HG02759 (cell line): Measurements from ENCODE around the gene TJP2.

Experiments used
- ATAC-seq: cut with Tn5 transposase; IDR thresholded peaks from one replicate; pipeline ENCODE4 v1.9.1; 2021; ENCODE audit warnings: mild to moderate bottlenecking, moderate library complexity; ENCODE audit not compliant: unreplicated experiment

The TJP2 gene

DNA sequence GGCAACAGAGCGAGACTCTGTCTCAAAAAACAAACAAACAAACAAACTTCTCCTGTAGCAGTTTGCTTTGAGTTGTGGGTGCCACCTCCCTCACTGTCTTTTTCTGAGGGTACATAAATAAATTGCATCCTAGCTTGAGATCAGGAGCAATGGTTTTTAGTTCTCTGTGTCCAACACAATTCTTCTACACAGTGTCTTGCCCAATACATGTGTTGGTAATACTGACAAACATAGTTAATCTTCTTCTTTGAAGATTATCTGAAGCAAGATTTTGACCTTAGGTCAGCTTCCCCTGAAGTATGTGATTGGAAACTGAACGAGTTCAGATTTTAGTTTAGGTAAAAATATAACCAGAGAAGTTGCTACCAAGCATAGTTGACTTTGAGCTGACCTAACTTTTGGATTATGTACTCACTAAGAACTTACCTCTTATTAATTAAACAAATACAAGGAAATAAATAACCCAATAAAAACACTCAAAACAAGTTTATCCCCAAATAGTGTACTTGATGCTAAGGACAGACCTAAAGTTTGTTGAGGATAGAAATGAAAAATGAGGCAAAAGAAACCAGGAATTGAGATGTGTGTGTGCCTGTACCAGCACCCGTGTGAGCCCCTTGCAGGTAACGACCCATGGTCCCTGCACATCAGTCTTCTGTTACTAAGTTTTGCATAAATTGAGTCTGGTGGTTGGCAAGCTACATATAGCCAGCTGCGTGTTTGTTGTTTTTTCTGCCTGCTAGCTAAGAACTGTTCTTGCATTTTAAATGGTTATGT, 16.2 kb downstream of the TJP2 start:
- peak; percentile 79 for ATAC-seq

DNA sequence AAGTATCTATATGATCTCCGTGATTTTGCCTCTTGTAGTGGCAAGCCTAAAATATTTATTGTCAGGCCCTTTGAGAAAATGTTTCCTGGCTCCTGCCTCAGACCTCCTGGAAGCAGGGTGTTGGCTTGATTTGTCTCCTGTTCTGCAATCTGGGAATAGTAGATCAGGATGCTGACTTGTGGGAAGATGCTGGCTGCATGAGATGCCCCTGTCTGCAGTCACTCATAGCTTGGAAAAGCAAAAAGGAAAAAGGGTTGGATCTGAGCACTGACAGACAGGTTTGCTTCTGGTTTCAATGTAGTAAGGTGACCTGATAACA, 16.7 kb downstream of the TJP2 start:
- ATAC-seq, result no peak

DNA sequence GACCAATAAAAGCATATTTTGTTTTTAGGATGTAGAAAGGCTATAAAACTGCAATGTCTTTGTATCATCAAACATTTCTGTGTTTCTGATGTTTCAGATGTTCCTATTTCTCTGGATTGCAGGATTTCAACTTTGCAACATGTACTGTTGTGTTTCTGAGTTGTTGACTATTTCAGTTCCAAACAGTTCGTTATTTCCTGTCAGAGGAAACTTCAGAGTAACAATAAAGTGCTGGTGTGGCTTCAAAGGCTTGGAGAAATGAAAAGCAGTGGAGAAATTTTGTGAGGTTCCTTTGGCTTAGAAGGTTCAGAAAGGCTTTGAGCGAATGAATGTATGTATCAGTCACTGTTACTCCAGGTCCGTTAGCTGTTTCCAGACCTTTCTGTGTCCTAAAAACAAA, 17.2 kb downstream of the TJP2 start:
- ATAC-seq, result no peak

DNA sequence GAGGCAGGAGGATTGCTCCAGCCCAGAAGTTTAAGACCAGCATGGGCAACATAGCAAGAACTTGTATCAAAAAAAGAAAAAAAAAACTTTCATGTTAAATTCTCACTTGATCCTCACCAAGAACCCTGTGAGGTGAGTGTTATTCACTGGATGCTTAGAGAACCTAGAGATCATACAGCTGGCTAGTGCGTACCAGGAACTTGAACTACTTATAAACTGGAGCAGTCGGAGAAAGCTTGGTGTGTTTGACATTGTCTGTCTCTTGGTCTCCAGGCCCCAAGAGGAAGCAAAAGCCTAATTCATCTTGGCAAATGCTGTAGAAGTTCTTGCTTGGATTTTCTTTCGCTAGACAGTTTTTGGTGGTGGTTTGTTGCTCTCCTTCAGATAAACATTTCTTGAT, 18.1 kb downstream of the TJP2 start:
- no peak for ATAC-seq

DNA sequence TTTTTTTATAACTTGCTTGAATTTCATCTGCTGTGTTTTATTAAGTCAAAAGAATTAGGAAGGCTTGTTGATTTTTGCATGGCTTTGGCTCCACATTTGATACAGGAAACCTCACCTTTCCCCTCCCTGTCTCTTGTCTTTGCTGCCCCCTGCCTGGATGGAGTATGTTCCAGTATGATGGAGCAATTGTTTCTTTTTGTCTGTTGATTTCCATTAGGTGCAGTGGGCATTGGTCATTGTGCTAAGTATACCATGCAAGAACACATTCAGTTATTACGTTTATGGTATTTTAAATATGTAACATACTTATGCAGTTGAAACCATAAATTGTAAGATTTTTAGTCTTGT, 19.6 kb downstream of the TJP2 start:
- ATAC-seq, result no peak

DNA sequence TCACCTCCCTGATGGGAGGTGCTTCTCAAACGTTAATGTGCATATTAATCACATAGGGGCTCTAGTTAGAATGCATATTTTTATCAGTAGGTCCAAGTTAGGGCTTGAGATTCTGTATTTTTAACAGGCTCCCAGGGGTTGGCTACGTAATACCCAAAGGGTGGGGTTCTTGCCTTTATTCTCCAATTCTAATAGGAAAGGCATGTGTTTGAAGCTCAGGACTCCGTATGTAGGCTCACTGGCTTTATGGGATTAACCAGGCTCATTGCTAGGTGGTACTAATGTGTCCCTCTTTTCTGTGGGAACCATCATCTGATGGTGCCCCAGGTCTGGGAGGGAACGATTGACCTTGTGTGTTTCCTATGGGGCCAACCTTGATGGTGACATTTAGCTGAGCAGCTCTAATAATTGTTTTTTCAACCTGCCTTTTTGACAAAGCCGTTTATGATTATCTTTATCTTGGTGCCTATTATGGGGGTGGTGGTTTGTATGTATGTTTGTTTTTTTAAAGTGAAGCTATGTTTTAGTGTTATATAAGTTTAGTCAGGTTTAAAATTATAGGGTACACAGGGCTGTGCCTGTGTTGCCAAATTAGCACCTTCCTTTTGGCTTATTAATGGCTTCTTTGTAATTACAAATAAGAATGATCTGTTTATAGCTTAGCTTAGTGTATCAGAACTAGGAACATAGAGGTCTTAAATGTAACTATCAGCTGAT, 20.8 kb downstream of the TJP2 start:
- no peak for ATAC-seq

DNA sequence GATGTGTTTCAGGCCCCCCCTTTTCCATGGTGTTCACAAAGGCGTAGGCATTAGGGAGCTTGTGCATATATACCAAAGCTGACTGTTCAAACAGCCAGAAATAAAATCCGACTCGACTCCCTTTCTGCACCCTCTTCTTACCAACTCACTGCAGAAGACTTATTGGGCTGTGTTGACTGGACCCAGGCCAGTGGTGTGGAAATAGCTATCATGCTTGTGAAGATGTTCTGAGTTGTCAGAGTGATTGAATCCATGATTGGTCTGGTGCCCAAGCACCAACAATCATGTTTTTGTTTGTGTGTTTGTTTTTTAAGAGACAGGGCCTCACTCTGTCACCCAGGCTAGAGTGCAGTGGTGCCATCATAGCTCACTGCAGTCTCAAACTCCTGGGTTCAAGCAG, 21.6 kb downstream of the TJP2 start:
- ATAC-seq, result no peak

DNA sequence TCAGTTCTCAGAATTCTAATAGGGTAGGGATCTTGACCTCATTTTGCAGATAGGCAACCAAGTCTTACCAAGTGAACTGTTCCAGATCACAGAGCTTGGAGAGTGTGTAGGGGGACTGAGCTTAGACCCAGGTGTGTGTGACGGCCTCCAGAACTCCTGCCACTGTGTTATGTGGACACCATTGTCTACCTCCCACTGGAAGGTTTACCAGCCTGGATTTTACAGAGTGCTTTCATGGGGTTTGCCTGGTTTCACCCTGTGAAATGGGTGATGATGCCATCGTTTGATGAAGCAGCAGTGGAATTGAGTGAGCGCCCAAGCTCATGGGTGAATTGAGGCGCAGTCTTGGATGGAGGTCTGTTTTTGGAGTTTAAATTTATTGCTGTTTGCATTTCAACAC, 23.6 kb downstream of the TJP2 start:
- ATAC-seq, result no peak

DNA sequence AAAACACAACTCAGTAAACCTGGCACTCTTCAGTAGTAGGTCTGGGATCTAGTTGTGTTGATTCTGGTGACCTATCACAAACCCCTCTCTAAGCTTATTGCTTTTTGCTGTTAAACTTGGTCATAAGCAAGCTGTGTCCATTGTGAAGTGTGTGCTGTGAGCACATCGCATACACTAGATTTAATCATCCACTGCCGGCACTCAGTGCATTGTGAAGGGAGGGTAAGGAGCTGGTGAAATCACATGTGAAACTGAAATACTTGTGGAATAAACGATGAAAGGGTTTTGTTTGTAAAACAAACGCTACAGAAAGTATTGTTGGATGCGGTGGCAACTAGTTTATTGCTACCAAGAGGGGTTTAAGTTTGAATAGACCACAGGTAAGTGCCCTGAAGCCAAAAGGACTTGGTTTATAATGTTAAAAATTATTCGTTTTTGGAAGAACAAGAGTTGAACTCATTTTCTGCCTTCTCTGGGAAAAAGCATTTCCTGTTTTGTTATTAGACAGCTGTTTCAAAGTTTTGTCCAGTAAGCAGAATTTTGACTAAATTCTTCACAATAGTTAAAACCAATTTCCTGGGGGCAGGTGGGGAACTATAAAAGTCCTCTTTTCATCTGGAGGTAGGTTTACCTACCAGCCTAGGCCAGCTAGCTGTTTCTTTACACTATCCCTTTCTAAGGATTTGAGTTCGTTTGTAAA, 24.6 kb downstream of the TJP2 start:
- ATAC-seq, result no peak

DNA sequence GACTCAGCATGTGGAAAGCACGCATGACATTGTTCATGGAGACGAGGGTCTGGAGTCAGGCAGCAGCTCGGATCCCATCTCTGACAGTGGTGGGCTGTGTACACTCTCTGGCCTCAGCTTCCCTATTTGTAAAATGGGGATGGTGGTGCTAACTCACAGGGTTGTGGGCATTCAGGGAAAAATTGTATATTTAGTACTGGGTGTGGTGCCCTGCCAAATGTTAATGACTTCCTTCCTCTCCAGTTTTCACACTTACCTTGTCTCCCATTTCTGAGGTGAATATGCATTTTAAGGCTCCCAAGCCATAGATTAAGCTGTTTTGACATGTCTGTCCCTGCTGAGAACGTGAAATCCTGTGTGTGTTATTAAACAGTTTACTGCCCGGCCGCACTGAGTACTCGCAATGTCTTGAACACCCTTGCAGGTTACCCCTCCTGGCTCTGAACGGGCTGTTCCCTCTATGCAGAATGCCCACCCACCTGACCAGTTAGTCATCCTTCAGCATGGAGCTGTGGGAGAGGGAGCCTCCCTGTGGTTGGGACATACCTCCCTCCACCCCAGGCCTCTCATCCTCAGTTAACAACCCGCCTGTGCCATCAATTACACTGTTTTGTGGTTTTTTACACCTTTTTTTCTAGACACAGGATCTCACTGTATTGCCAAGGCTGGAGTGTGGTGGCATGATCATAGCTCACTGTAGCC, 25.8 kb downstream of the TJP2 start:
- no peak for ATAC-seq

DNA sequence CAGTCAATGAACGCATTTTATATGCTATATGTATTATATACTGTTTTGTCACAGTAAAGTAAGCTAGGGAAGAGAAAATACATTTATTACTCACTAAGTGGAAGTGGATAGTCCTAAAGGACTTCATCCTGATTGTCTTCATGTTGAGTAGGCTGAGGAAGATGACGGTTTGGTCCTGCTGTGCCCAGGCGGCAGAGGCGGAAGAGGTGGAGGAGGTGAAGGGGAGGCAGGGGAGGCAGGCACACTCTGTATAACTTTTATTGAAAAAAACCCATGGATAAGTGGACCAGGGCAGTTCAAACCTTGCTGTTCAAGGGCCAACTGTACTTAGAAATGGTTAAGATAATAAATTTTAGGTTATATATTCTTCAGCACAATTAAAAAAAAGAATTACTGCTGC, 28.5 kb downstream of the TJP2 start:
- no peak for ATAC-seq

DNA sequence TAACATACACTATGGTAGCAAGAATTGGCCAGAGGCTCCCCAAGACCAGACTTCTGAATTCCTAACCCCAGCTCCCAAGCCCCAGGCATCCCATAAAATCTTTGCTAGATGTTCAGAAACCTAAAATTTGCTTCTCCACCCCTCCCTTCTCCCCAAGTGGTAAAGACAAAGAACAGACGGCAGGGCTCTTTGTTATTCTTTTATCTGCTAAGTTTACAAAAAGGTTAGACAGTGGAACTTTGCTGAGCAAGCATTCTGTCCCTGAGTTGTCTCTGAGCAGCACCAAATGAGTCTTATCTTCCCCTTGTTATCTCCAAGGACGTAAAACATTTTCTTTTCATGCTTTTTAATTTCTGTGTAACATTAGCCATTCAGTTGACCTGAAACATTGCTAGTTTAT, 30.2 kb downstream of the TJP2 start:
- ATAC-seq, result no peak

DNA sequence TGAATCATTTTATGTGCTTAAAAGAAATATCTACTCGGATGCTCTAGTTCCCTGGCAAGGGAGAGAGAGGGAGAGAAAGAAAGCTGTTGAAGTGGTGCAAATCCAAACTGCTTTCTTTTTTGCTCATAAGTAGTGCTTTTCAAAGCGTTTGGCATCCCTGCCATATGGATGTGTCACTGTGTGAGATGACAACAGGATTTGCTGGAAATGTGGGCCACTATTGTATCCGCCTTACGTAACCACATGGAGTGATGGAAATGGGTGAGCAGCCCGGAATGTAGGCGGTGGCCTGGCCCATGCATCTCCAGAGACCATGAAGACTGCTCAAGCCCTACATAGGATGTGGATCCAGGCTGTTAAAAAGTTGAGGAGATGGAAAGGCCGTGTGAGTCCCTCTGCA, 30.8 kb downstream of the TJP2 start:
- ATAC-seq, result no peak

DNA sequence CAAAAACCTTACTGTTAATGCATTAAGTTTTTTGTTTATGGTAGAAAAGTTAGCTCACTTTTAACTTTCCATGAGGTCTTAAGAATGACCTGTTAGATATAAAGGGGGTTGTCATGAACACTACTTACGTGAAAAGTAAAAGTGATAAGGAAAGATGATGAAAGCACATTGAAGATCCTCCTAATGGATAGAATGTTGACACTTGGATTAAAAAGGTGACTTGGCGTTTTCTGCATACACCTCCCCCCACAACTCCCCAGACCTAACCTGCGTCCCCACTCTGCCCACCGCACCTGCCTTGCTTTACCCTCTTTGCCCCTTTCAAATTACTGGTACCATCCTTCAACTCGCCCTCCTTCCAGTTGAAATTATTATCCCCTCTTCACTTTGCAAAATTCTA, 32.0 kb downstream of the TJP2 start:
- ATAC-seq, result no peak

DNA sequence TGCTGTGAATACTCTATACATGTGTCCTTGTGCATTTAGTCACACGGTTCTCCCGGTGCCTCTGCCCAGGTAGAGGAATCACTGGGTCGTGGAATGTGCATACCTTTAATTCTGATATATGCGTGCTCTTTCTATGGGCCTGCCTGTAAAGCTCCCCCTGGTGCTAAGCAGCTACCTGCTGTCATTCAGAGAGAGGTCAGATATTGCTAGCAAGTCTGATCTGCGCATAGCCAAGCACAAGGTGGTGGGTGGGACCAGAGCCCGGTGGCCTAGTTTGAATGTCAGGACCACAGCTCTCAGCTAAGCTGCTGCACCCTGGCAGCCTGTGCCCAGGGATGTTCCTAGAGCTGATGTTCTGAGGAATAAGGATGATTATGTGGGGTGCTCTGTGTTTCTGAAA, 33.4 kb downstream of the TJP2 start:
- ATAC-seq, result no peak

DNA sequence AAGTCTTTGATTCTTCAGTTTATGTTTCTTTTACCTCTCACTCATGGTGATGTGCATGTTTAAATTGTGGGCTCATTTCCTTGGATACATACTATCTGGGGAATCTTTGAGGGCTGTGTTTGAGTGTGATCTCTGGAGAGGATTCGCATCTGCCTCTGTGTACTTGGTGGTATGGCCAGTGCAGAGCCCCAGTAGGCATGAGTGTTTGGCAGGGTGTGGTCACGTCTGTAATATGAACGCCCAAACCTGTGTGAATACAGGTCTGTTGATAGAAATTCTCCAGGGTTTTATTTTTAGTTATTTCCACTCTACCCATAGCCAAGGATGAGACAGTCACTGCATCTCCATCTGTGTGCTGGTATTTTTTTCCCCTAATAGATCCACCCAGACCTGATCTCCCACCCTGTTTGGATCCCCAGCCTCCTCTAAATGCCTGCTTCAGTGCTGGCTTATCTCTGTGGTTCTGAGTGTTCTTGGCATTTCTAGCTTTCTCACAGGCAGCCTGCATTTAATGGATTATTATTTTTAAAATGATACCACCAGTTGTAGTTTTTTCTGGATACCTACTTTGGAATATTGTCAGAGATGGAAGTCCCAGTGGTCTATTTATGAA, 37.5 kb downstream of the TJP2 start:
- ATAC-seq, result no peak

DNA sequence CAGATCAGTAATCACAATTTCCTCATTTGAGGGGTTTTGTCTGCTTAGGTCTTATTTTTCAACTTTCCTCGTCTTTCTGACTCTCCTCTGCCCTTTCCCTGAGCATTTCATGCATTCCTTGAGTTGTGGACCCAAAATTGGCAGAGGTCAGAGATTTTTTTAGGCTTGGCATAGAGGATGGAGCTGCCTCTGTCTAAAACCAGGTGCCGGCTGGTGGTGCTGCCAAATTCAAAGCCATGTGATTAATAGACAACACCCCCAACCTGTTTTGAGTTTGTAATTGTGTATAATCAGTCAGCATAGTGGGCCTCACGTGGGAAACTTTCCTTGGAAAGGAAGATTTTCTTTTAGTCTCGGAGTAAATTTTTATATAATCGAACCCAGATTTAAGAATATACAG, 39.6 kb downstream of the TJP2 start:
- ATAC-seq, result no peak

DNA sequence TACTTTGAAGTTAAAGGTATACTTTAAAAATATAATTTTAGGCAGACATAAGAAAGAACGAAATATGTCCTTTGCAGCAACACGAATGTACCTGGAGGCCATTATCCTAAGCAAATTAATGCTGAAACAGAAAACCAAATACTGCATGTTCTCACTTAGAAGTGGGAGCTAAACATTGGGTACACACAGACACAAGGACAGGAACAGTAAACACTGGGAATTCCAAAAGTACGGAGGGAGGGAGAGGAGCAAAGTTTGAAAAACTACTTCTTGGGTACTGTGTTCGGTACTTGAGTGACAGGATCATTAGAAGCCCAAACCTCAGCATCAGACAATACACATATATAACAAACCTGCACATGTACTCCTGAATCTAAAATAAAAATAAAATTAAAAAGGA, 40.9 kb downstream of the TJP2 start:
- no peak for ATAC-seq

DNA sequence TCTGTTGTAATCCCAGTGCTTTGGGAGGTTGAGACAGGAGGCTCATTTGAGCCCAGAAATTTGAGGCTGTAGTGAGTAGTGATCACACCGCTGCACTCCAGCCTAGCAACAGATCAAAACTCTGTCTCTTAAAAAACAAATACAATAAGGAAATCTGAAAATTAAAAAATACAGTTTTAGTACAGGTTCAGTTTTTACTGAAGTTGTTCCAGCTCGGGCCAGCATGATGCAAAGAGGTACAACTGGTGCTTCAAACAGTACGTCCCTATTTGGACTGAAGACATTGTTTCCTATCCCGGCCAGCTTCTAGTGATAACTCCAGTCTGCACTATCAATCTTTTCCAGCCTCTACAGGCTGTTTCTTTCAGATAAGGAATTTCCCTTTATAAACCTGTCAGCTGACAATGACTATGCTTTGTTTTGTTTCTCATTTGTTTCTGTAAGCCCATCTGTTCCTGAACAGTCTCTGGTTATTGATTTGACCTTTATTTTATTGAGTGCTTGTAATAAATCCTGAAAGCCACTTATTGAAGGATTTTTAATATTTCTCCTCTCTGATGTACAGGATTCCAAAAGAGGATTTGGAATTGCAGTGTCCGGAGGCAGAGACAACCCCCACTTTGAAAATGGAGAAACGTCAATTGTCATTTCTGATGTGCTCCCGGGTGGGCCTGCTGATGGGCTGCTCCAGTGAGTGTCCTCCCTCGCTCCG, 41.9 kb downstream of the TJP2 start:
- ATAC-seq, result no peak

DNA sequence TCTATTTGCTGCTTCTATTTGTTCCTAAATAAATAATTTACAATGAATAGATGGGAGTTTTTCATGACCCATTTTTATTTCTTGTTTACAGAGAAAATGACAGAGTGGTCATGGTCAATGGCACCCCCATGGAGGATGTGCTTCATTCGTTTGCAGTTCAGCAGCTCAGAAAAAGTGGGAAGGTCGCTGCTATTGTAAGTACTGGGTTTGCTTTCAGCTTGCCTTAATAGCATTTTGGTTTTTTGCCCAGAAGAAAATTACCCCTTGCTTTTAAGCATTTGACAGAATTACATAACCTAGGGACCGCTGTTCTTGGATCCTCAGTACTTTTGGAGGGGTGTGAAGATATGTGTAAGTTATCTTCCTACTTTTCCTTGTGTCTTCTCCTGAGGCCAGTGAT, 44.1 kb downstream of the TJP2 start:
- no peak for ATAC-seq

DNA sequence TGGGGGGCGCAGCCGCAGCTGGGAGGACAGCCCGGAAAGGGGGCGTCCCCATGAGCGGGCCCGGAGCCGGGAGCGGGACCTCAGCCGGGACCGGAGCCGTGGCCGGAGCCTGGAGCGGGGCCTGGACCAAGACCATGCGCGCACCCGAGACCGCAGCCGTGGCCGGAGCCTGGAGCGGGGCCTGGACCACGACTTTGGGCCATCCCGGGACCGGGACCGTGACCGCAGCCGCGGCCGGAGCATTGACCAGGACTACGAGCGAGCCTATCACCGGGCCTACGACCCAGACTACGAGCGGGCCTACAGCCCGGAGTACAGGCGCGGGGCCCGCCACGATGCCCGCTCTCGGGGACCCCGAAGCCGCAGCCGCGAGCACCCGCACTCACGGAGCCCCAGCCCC, 47.0 kb downstream of the TJP2 start:
- ATAC-seq, result no peak
